Measurements from ENCODE around the gene HDLBP.
A peak's percentile ranks its signal among the peaks of the same experiment; 100 is the strongest.

The HDLBP gene

GRCh38 chr2:241224018-241224850, 91.2 kb downstream of the HDLBP start:
- DNase-seq (ENCODE audit: insufficient read length, low spot score) (no peak), FAIRE-seq (no peak)
- no peak for TF ChIP-seq POLR2A (IDR thresholded peaks at IDR 0.05; ENCODE audit: low read depth, low read length)

GRCh38 chr2:241223211-241224017, 92.1 kb downstream of the HDLBP start:
- DNase-seq (ENCODE audit: insufficient read length, low spot score) (no peak), FAIRE-seq (no peak)
- no peak for TF ChIP-seq POLR2A (IDR thresholded peaks at IDR 0.05; ENCODE audit: low read depth, low read length)

GRCh38 chr2:241219856-241220356, 95.6 kb downstream of the HDLBP start:
- DNase-seq (ENCODE audit: insufficient read length, low spot score) (no peak), FAIRE-seq (no peak)
- no peak for TF ChIP-seq POLR2A (IDR thresholded peaks at IDR 0.05; ENCODE audit: low read depth, low read length)

DNA sequence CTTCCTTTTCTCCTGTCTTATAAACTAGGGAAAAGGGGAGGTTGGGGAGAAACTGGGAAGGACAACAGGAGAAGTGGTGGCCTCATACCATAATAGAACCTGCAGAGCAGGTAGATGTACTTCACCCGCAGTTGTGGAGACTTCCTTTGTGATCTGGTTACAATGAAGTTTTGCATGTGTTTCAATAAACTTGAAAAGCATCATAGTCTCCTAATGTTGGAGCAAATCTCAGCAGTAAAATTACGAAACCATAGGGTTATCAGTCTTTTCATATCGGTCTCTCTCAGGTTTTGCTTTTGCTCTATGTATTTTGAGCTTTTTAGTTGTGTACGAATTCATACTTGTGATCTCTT, 96.5 kb downstream of the HDLBP start:
- no peak for FAIRE-seq
- no peak for DNase-seq (ENCODE audit: insufficient read length, low spot score)

GRCh38 chr2:241218131-241219029, 97.1 kb downstream of the HDLBP start:
- DNase-seq (ENCODE audit: insufficient read length, low spot score) (no peak), FAIRE-seq (no peak)
- TF ChIP-seq POLR2A (IDR thresholded peaks at IDR 0.05; ENCODE audit: low read depth, low read length) = peak; percentile 29; the same call in 1 of the 2 replicates

More for the DNA sequence above, 96.5 kb downstream of the HDLBP start:
- no peak for TF ChIP-seq POLR2A (IDR thresholded peaks at IDR 0.05; ENCODE audit: low read depth, low read length)

- DNase-seq (ENCODE audit: insufficient read length, low spot score) (peak; percentile 49), FAIRE-seq (no peak)
These were observed 98.0 kb downstream of the HDLBP start for GRCh38 chr2:241217320-241218031.

GRCh38 chr2:241216211-241216761, 99.2 kb downstream of the HDLBP start:
- FAIRE-seq (no peak), DNase-seq (ENCODE audit: insufficient read length, low spot score) (no peak)
- no peak for TF ChIP-seq POLR2A (IDR thresholded peaks at IDR 0.05; ENCODE audit: low read depth, low read length)

More at GRCh38 chr2:241217320-241218031, 98.0 kb downstream of the HDLBP start:
- TF ChIP-seq POLR2A (IDR thresholded peaks at IDR 0.05; ENCODE audit: low read depth, low read length) = no peak

- no peak for TF ChIP-seq POLR2A (IDR thresholded peaks at IDR 0.05; ENCODE audit: low read depth, low read length)
- DNase-seq (ENCODE audit: insufficient read length, low spot score) (no peak), FAIRE-seq (no peak)
These were observed 100.1 kb downstream of the HDLBP start for GRCh38 chr2:241215421-241215820.

- no peak for FAIRE-seq
These were observed 100.7 kb downstream of the HDLBP start for GRCh38 chr2:241214766-241215165.

GRCh38 chr2:241214209-241214608, 101.3 kb downstream of the HDLBP start:
- no peak for FAIRE-seq

More at GRCh38 chr2:241214766-241215165, 100.7 kb downstream of the HDLBP start:
- no peak for DNase-seq (ENCODE audit: insufficient read length, low spot score)
- no peak for TF ChIP-seq POLR2A (IDR thresholded peaks at IDR 0.05; ENCODE audit: low read depth, low read length)

GRCh38 chr2:241213567-241213966, 101.9 kb downstream of the HDLBP start:
- DNase-seq (ENCODE audit: insufficient read length, low spot score) = no peak
- TF ChIP-seq POLR2A (IDR thresholded peaks at IDR 0.05; ENCODE audit: low read depth, low read length) = no peak
- FAIRE-seq = no peak

More at GRCh38 chr2:241214209-241214608, 101.3 kb downstream of the HDLBP start:
- TF ChIP-seq POLR2A (IDR thresholded peaks at IDR 0.05; ENCODE audit: low read depth, low read length) = no peak
- DNase-seq (ENCODE audit: insufficient read length, low spot score) = no peak

- DNase-seq (ENCODE audit: insufficient read length, low spot score) (no peak), FAIRE-seq (no peak)
- TF ChIP-seq POLR2A (IDR thresholded peaks at IDR 0.05; ENCODE audit: low read depth, low read length) = no peak
These were observed 102.4 kb downstream of the HDLBP start for GRCh38 chr2:241213041-241213440.

Data from H54 (cell line).